SK-N-SH (cell line): Measurements from ENCODE around the gene ALPI. TPM values are rescaled to one million over a fixed set of nuclear protein-coding genes. Genes with fewer than 3 reads are reported as not detected.

Source experiments
- CTCF ChIA-PET: fragments of 300-600, 350-600 bp; formaldehyde crosslinking; extraction: SDS; loops from one replicate; lab custom pipeline; 2021; lab: Yijun Ruan, JAX
- POLR2A ChIA-PET: fragments of 350-600 bp; sonication (Branson Sonifier 250); formaldehyde crosslinking; extraction: SDS; loops from one replicate; lab custom pipeline; 2020; ENCODE audit warnings: antibody characterized with exemption, inconsistent platforms; lab: Yijun Ruan, JAX
- DNase-seq: peaks from one replicate; pipeline ENCODE4 v3.0.0; 2012
- H2AFZ ChIP-seq: fragments of 200-600 bp; sonication (generic); 2 replicates; pipeline ENCODE4 v1.8.1; 2016; ENCODE audit warnings: antibody characterized with exemption, mild to moderate bottlenecking, low read depth
- H3F3A ChIP-seq: fragments of 200-600 bp; sonication (generic); replicated peaks from 2 replicates; pipeline ENCODE3; 2016; ENCODE audit warnings: antibody characterized with exemption, mild to moderate bottlenecking; ENCODE audit not compliant: insufficient read depth
- H3K27ac ChIP-seq, 2 experiments: fragments of 200-500 bp in 1 of 2; fragments of 200-600 bp in 1 of 2; sonication (Bioruptor generic) in 1 of 2; sonication (generic), shearing (Covaris generic) in 1 of 2; 2 replicates each; pipeline versions ENCODE4 v1.5.1 to v1.6.1; 2014 to 2016; ENCODE audit warnings: low read depth in 2 of 2, inconsistent platforms in 1 of 2, low read length in 1 of 2, mild to moderate bottlenecking in 1 of 2, mixed read lengths in 1 of 2
- H3K27me3 ChIP-seq: fragments of 200-600 bp; sonication (generic), shearing (Covaris generic); 2 replicates; pipeline ENCODE4 v1.6.1; 2016; ENCODE audit warnings: mixed run types; ENCODE audit not compliant: insufficient read depth
- H3K36me3 ChIP-seq, 2 experiments: fragments of 200-500 bp in 1 of 2; fragments of 200-600 bp in 1 of 2; sonication (Bioruptor generic) in 1 of 2; sonication (generic) in 1 of 2; replicated peaks in 1 of 2; 2 replicates each; pipeline versions ENCODE3 to v1.5.1; 2014 to 2016; ENCODE audit warnings: low read length in 1 of 2, mild to moderate bottlenecking in 1 of 2; ENCODE audit not compliant: insufficient read depth in 2 of 2, control insufficient read depth in 1 of 2
- H3K4me1 ChIP-seq, 2 experiments: fragments of 200-500 bp in 1 of 2; fragments of 200-600 bp in 1 of 2; sonication (Bioruptor generic) in 1 of 2; sonication (generic), shearing (Covaris generic) in 1 of 2; 2 replicates each; pipeline versions ENCODE4 v1.5.1 to v1.6.1; 2014 to 2016; ENCODE audit warnings: low read depth in 1 of 2, low read length in 1 of 2, mixed run types in 1 of 2; ENCODE audit not compliant: insufficient read depth in 2 of 2, control insufficient read depth in 1 of 2
- H3K4me2 ChIP-seq: fragments of 200-600 bp; sonication (generic), shearing (Covaris generic); 2 replicates; pipeline ENCODE4 v1.6.1; 2017; ENCODE audit warnings: mixed run types
- H3K4me3 ChIP-seq, 2 experiments: fragments of 200-500 bp in 1 of 2; fragments of 200-600 bp in 1 of 2; sonication (Bioruptor generic) in 1 of 2; sonication (generic), shearing (Covaris generic) in 1 of 2; 2 replicates each; pipeline versions ENCODE4 v1.5.1 to v1.8.1; 2014 to 2016; ENCODE audit warnings: low read depth in 2 of 2, inconsistent platforms in 1 of 2, low read length in 1 of 2, mild to moderate bottlenecking in 1 of 2, mixed read lengths in 1 of 2, moderate library complexity in 1 of 2
- H3K79me2 ChIP-seq: fragments of 200-600 bp; sonication (generic); 2 replicates; pipeline ENCODE4 v1.8.1; 2017; ENCODE audit warnings: mild to moderate bottlenecking; ENCODE audit not compliant: insufficient read depth
- H3K9ac ChIP-seq: fragments of 200-600 bp; sonication (generic); 2 replicates; pipeline ENCODE4 v1.6.1; 2017; ENCODE audit warnings: mixed run types
- H3K9me2 ChIP-seq: fragments of 200-600 bp; sonication (generic); 2 replicates; pipeline ENCODE4 v1.6.1; 2017; ENCODE audit warnings: mixed run types
- H3K9me3 ChIP-seq: fragments of 200-600 bp; sonication (generic); 2 replicates; pipeline ENCODE4 v1.6.1; 2017; ENCODE audit warnings: mixed run types, mild to moderate bottlenecking, moderate library complexity
- H4K20me1 ChIP-seq: fragments of 200-600 bp; sonication (generic); 2 replicates; pipeline ENCODE4 v1.6.1; 2017; ENCODE audit warnings: mild to moderate bottlenecking, mixed run types; ENCODE audit not compliant: insufficient read depth
- CHD2 ChIP-seq: fragments of 150-350 bp; IDR thresholded peaks from 2 replicates; pipeline ENCODE4 v1.6.1; 2018; ENCODE audit warnings: low read length; ENCODE audit not compliant: partially characterized antibody
- EP300 ChIP-seq, 2 experiments: IDR thresholded peaks; 2 replicates each; pipeline versions ENCODE4 v1.4.0 to v1.6.1; 2012; ENCODE audit warnings: borderline replicate concordance in 1 of 2, low read depth in 1 of 2, low read length in 1 of 2
- EZH2phosphoT487 ChIP-seq: fragments of 200-600 bp; sonication (generic); IDR thresholded peaks from 2 replicates; pipeline ENCODE4 v1.6.1; 2017; ENCODE audit warnings: low read depth, mixed run types, mild to moderate bottlenecking, antibody characterized with exemption, moderate library complexity, borderline replicate concordance
- FOSL2 ChIP-seq: IDR thresholded peaks from 2 replicates; pipeline ENCODE4 v1.4.0; 2012; ENCODE audit warnings: low read depth, mild to moderate bottlenecking, moderate library complexity, borderline replicate concordance
- GABPA ChIP-seq: IDR thresholded peaks from 2 replicates; pipeline ENCODE4 v1.4.0; 2012; ENCODE audit warnings: low read depth, mild to moderate bottlenecking
- GATA2 ChIP-seq: sonication (generic); formaldehyde crosslinking; IDR thresholded peaks from 2 replicates; pipeline ENCODE4 v1.5.0; 2020; ENCODE audit warnings: mild to moderate bottlenecking, missing genetic modification reagents
- JUND ChIP-seq: IDR thresholded peaks from 2 replicates; pipeline ENCODE4 v1.4.0; 2012
- MAX ChIP-seq: IDR thresholded peaks from 2 replicates; pipeline ENCODE4 v1.4.0; 2012; ENCODE audit warnings: low read depth
- MEF2A ChIP-seq: IDR thresholded peaks from 2 replicates; pipeline ENCODE4 v1.4.0; 2012; ENCODE audit warnings: low read depth, borderline replicate concordance
- MXI1 ChIP-seq: IDR thresholded peaks from 2 replicates; pipeline ENCODE4 v1.6.1; 2012; ENCODE audit warnings: mild to moderate bottlenecking, low read depth, low read length, improper control_type of control experiment
- NFIC ChIP-seq: IDR thresholded peaks from 2 replicates; pipeline ENCODE4 v1.4.0; 2012; ENCODE audit warnings: borderline replicate concordance
- REST ChIP-seq: IDR thresholded peaks from 2 replicates; pipeline ENCODE4 v1.6.1; 2012; ENCODE audit warnings: mild to moderate bottlenecking, low read depth, low read length, moderate library complexity
- TEAD4 ChIP-seq: IDR thresholded peaks from 2 replicates; pipeline ENCODE4 v1.4.0; 2012; ENCODE audit warnings: mild to moderate bottlenecking, borderline replicate concordance; ENCODE audit not compliant: insufficient read depth
- USF2 ChIP-seq: fragments of 150-350 bp; IDR thresholded peaks from 2 replicates; pipeline ENCODE4 v1.6.1; 2017; ENCODE audit warnings: antibody characterized with exemption, low read length, low read depth, borderline replicate concordance
- ZBTB33 ChIP-seq: IDR thresholded peaks from 2 replicates; pipeline ENCODE4 v1.4.0; 2012; ENCODE audit warnings: low read depth, borderline replicate concordance
- WGBS: methylation state at CpG from one replicate; pipeline ENCODE4 v1.1.6; 2017; ENCODE audit warnings: low lambda C conversion rate; 5-methylcytosine and 5-hydroxymethylcytosine counted together
- polyA plus RNA-seq, 3 experiments: library from polyadenylated mRNA; depleted of rRNA; stranded (reverse); fragments of >200 nt; gene quantifications; 2 replicates each; pipeline ENCODE4 v1.2.3, GENCODE V29; 2012

ALPI gene
- polyA plus RNA-seq, 1 of the 3 experiments (the other 2 are of a cell fraction): not detected

GRCh38 chr2:232484628-232485347 lies 28.8 kb downstream of the ALPI start (continued):
- TF ChIP-seq USF2 (no peak), NFIC (no peak), ZBTB33 (no peak), FOSL2 (no peak)
- TF ChIP-seq, all 33 proteins: peak for 0

GRCh38 chr2:232485348-232485756 lies 29.4 kb downstream of the ALPI start:
- H3K4me2 ChIP-seq: no peak overlapping the region
- no peak overlapping the region for H3K27ac ChIP-seq
- no peaks in the 10 kb centered on the region for H3K9me2 ChIP-seq
- peaks cover 0 to 2% of the 10 kb centered on the region in 2 experiments; a peak in 1 of 4 replicates for H3K4me1 ChIP-seq
- H3K9ac ChIP-seq: no peak overlapping the region
- CTCF ChIA-PET: interaction anchor here (0.8 to 1.4 kb wide), 4 partner anchors 11 to 40 kb away, joined by 3 to 4 read pairs (median 4); no protein-coding TSS in a partner anchor
- no peak overlapping the region for H3K4me3 ChIP-seq
- no peaks in the 10 kb centered on the region for H3F3A ChIP-seq
- 39% methylated on average over 22 of the region's 22 CpGs for WGBS
- no peaks in the 10 kb centered on the region for H4K20me1 ChIP-seq
- no peak for DNase-seq
- no peaks in the 10 kb centered on the region for H3K9me3 ChIP-seq
- H3K36me3 ChIP-seq: no peaks in the 10 kb centered on the region
- no peaks in the 10 kb centered on the region for H3K79me2 ChIP-seq
- TF ChIP-seq JUND (no peak), MAX (no peak), NFIC (no peak), GATA2 (CRISPR knock-in tag) (no peak), EZH2phosphoT487 (no peak), CHD2 (no peak), TEAD4 (no peak), MXI1 (no peak), GABPA (no peak), REST (no peak), MEF2A (no peak), EP300 (IDR thresholded peaks at IDR 0.05; ENCODE audit: borderline replicate concordance in 1 of 2, low read depth in 1 of 2, low read length in 1 of 2) (no peak)
- POLR2A ChIA-PET: no interaction called here
- H2AFZ ChIP-seq: no peak overlapping the region
- H3K27me3 ChIP-seq: peaks cover 18% of the 10 kb centered on the region
